IMR-90 (cell line): Measurements from ENCODE around the gene OPCML. TPM values are rescaled to one million over a fixed set of nuclear protein-coding genes. Genes with fewer than 3 reads are reported as not detected.

Source experiments
- ATAC-seq: fragments of 200-7000 bp; cut with Tn5 transposase; 2 replicates; pipeline ENCODE4 v1.9.1; 2020; ENCODE audit warnings: low read depth, mild to moderate bottlenecking, moderate library complexity
- BruUV-seq: library from RNA; stranded (reverse); fragments of 400-500 nt; replicated peaks from 2 replicates; lab custom pipeline; 2021; lab: Mats Ljungman, UMichigan
- CTCF ChIA-PET: fragments of 300-600 bp; formaldehyde crosslinking; extraction: SDS; loops from one replicate; lab custom pipeline; 2021; ENCODE audit warnings: antibody characterized with exemption; lab: Yijun Ruan, JAX
- POLR2A ChIA-PET: fragments of 300-600 bp; sonication (Branson Sonifier 250); formaldehyde crosslinking; loops from one replicate; lab custom pipeline; 2022; ENCODE audit warnings: antibody characterized with exemption; ENCODE audit not compliant: unreplicated experiment; lab: Charles Lee
- DNase-seq: peaks from one replicate; pipeline ENCODE4 v3.0.0; 2013
- H2AFZ ChIP-seq: replicated peaks from 2 replicates; pipeline ENCODE3; 2013; ENCODE audit warnings: low read length, mild to moderate bottlenecking; ENCODE audit not compliant: poor library complexity
- H2AK5ac ChIP-seq: 2 replicates; pipeline ENCODE4 v1.6.1; 2013; ENCODE audit warnings: low read depth, low read length, inconsistent platforms
- H2AK9ac ChIP-seq: replicated peaks from 2 replicates; pipeline ENCODE3; 2013; ENCODE audit warnings: mild to moderate bottlenecking, low read depth, low read length, moderate library complexity; ENCODE audit not compliant: poor library complexity
- H2BK120ac ChIP-seq: 2 replicates; pipeline ENCODE4 v1.6.1; 2013; ENCODE audit warnings: low read depth, low read length, inconsistent platforms
- H2BK15ac ChIP-seq: 3 replicates; pipeline ENCODE4 v1.6.1; 2013; ENCODE audit warnings: low read depth, low read length, inconsistent platforms
- H2BK20ac ChIP-seq: 2 replicates; pipeline ENCODE4 v1.6.1; 2013; ENCODE audit warnings: low read depth, mild to moderate bottlenecking, inconsistent platforms, low read length, moderate library complexity
- H2BK5ac ChIP-seq: 2 replicates; pipeline ENCODE4 v1.6.1; 2013; ENCODE audit warnings: mild to moderate bottlenecking, low read depth, low read length, inconsistent platforms; ENCODE audit not compliant: poor library complexity, severe bottlenecking
- H3K14ac ChIP-seq: replicated peaks from 2 replicates; pipeline ENCODE4 v1.6.1; 2013; ENCODE audit warnings: low read depth, low read length, inconsistent platforms
- H3K18ac ChIP-seq: 2 replicates; pipeline ENCODE4 v1.6.1; 2013; ENCODE audit warnings: low read depth, low read length, control low read depth
- H3K23ac ChIP-seq: 2 replicates; pipeline ENCODE4 v1.6.1; 2013; ENCODE audit warnings: low read depth, low read length, inconsistent platforms
- H3K27ac ChIP-seq: 2 replicates; pipeline ENCODE4 v1.5.1; 2013; ENCODE audit warnings: mild to moderate bottlenecking, control low read depth, low read length; ENCODE audit not compliant: insufficient read depth
- H3K27me3 ChIP-seq: 2 replicates; pipeline ENCODE4 v1.6.1; 2013; ENCODE audit warnings: low read length; ENCODE audit not compliant: control insufficient read depth, insufficient read depth
- H3K36me3 ChIP-seq: 2 replicates; pipeline ENCODE4 v1.6.1; 2013; ENCODE audit warnings: low read length, mixed read lengths; ENCODE audit not compliant: control insufficient read depth, insufficient read depth
- H3K4ac ChIP-seq: 2 replicates; pipeline ENCODE4 v1.6.1; 2013; ENCODE audit warnings: low read depth, low read length, inconsistent platforms
- H3K4me1 ChIP-seq: 2 replicates; pipeline ENCODE4 v1.6.1; 2013; ENCODE audit warnings: low read length, mixed read lengths; ENCODE audit not compliant: control insufficient read depth, insufficient read depth
- H3K4me2 ChIP-seq: 2 replicates; pipeline ENCODE4 v1.6.1; 2013; ENCODE audit warnings: low read depth, mild to moderate bottlenecking, control low read depth, low read length, moderate library complexity
- H3K4me3 ChIP-seq: 2 replicates; pipeline ENCODE4 v1.5.1; 2013; ENCODE audit warnings: low read depth, mild to moderate bottlenecking, control low read depth, low read length, moderate library complexity; ENCODE audit not compliant: insufficient read depth
- H3K56ac ChIP-seq: 2 replicates; pipeline ENCODE4 v1.6.1; 2013; ENCODE audit warnings: low read length, inconsistent platforms; ENCODE audit not compliant: insufficient read depth; ENCODE audit errors: extremely low read depth
- H3K79me1 ChIP-seq, 2 experiments: 2 replicates each; pipeline ENCODE4 v1.6.1; 2013; ENCODE audit warnings: low read length in 2 of 2, inconsistent platforms in 1 of 2, low read depth in 1 of 2
- H3K9ac ChIP-seq: 2 replicates; pipeline ENCODE4 v1.6.1; 2013; ENCODE audit warnings: low read depth, low read length, control low read depth
- H3K9me1 ChIP-seq: 2 replicates; pipeline ENCODE4 v1.6.1; 2013; ENCODE audit warnings: low read length, inconsistent platforms; ENCODE audit not compliant: insufficient read depth
- H3K9me3 ChIP-seq: 2 replicates; pipeline ENCODE4 v1.6.1; 2013; ENCODE audit warnings: low read length; ENCODE audit not compliant: control insufficient read depth, insufficient read depth
- H4K20me1 ChIP-seq: 2 replicates; pipeline ENCODE4 v1.6.1; 2013; ENCODE audit warnings: low read length, inconsistent platforms; ENCODE audit not compliant: insufficient read depth
- H4K5ac ChIP-seq: 2 replicates; pipeline ENCODE4 v1.6.1; 2013; ENCODE audit warnings: mild to moderate bottlenecking, low read depth, low read length, control low read depth
- H4K8ac ChIP-seq, 2 experiments: 2 replicates each; pipeline ENCODE4 v1.6.1; 2013; ENCODE audit warnings: low read depth in 2 of 2, low read length in 2 of 2, control low read depth in 1 of 2, inconsistent platforms in 1 of 2
- H4K91ac ChIP-seq: 2 replicates; pipeline ENCODE4 v1.6.1; 2013; ENCODE audit warnings: low read depth, low read length, inconsistent platforms; ENCODE audit not compliant: insufficient read depth
- BHLHE40 ChIP-seq: fragments of 150-350 bp; IDR thresholded peaks from 2 replicates; pipeline ENCODE4 v1.6.1; 2016; ENCODE audit warnings: mild to moderate bottlenecking, low read depth, low read length
- CEBPB ChIP-seq: IDR thresholded peaks from 2 replicates; pipeline ENCODE4 v1.6.1; 2012; ENCODE audit warnings: low read depth, low read length, improper control_type of control experiment
- CHD1 ChIP-seq: IDR thresholded peaks from 2 replicates; pipeline ENCODE4 v1.6.1; 2012; ENCODE audit warnings: low read depth, low read length, improper control_type of control experiment
- CTCF ChIP-seq: conservative IDR thresholded peaks from 2 replicates; pipeline ENCODE4 v1.5.1; 2012; ENCODE audit warnings: mild to moderate bottlenecking, low read depth, low read length, improper control_type of control experiment
- FOS ChIP-seq: fragments of 150-350 bp; IDR thresholded peaks from 2 replicates; pipeline ENCODE4 v1.6.1; 2016; ENCODE audit warnings: low read depth, low read length
- MAFK ChIP-seq: IDR thresholded peaks from 2 replicates; pipeline ENCODE4 v1.6.1; 2012; ENCODE audit warnings: low read depth, low read length, improper control_type of control experiment
- MAZ ChIP-seq: IDR thresholded peaks from 2 replicates; pipeline ENCODE4 v1.6.1; 2012; ENCODE audit warnings: low read depth, mild to moderate bottlenecking, low read length, improper control_type of control experiment, moderate library complexity, borderline replicate concordance
- MXI1 ChIP-seq: IDR thresholded peaks from 2 replicates; pipeline ENCODE4 v1.6.1; 2012; ENCODE audit warnings: low read depth, mild to moderate bottlenecking, low read length, moderate library complexity, borderline replicate concordance
- NFE2L2 ChIP-seq: fragments of 150-350 bp; IDR thresholded peaks from 2 replicates; pipeline ENCODE4 v1.6.1; 2016; ENCODE audit warnings: low read depth, mild to moderate bottlenecking, low read length
- POLR2A ChIP-seq: IDR thresholded peaks from 2 replicates; pipeline ENCODE4 v1.6.1; 2012; ENCODE audit warnings: mild to moderate bottlenecking, low read depth, low read length
- RAD21 ChIP-seq: IDR thresholded peaks from 2 replicates; pipeline ENCODE4 v1.6.1; 2012; ENCODE audit warnings: low read length, improper control_type of control experiment
- RCOR1 ChIP-seq: IDR thresholded peaks from 2 replicates; pipeline ENCODE4 v1.6.1; 2012; ENCODE audit warnings: mild to moderate bottlenecking, low read length, improper control_type of control experiment; ENCODE audit not compliant: insufficient replicate concordance
- RFX5 ChIP-seq: IDR thresholded peaks from 2 replicates; pipeline ENCODE4 v1.8.0; 2012; ENCODE audit warnings: low read depth, mild to moderate bottlenecking, low read length, moderate library complexity
- SMC3 ChIP-seq: fragments of 150-350 bp; IDR thresholded peaks from 2 replicates; pipeline ENCODE4 v1.6.1; 2016; ENCODE audit warnings: low read depth, mild to moderate bottlenecking, antibody characterized with exemption, low read length, moderate library complexity
- WGBS, 2 experiments: methylation state at CpG; one replicate each; pipeline versions ENCODE4 v1.1.5 to v1.1.7; 2013; ENCODE audit warnings: missing lambda C conversion rate in 2 of 2; ENCODE audit not compliant: insufficient read length in 1 of 2; ENCODE audit errors: extremely low coverage in 2 of 2; 5-methylcytosine and 5-hydroxymethylcytosine counted together
- dilution Hi-C: fragments of 300-500 bp; cut with HindIII; formaldehyde crosslinking; loops from one replicate; pipeline ENCODE4 v1.14.3; 2018; ENCODE audit warnings: low sequenced_read_pairs; ENCODE audit not compliant: unreplicated experiment
- in situ Hi-C: fragments of 300-500 bp; cut with MboI; formaldehyde crosslinking; loops from 3 replicates; pipeline ENCODE4 v1.14.3; 2019; ENCODE audit warnings: low sequenced_read_pairs, inconsistent platforms, mixed read lengths
- intact Hi-C: fragments of 100-400 bp; cut with micrococcal nuclease; formaldehyde crosslinking; loops from 2 replicates; pipeline ENCODE4 v1.10.0; 2022
- polyA plus RNA-seq, 3 experiments: library from polyadenylated mRNA; depleted of rRNA; stranded (reverse); fragments of >200 nt; gene quantifications; 2 replicates each; pipeline ENCODE4 v1.2.3, GENCODE V29; 2012; ENCODE audit warnings: low replicate concordance in 1 of 3
- total RNA-seq: library from RNA; depleted of rRNA; stranded (reverse); fragments of >200 nt; gene quantifications from 2 replicates; pipeline ENCODE4 v1.2.3, GENCODE V29; 2012
- TF ChIP-seq, protein P1 (sequence below): fragments of 150-350 bp; IDR thresholded peaks from 2 replicates; pipeline ENCODE4 v1.6.1; 2017; ENCODE audit warnings: mild to moderate bottlenecking, antibody characterized with exemption, low read length, low read depth
- TF ChIP-seq, protein P2 (sequence below): fragments of 150-350 bp; IDR thresholded peaks from 2 replicates; pipeline ENCODE4 v1.6.1; 2016; ENCODE audit warnings: low read depth, mild to moderate bottlenecking, low read length, moderate library complexity, borderline replicate concordance

OPCML gene
- total and polyA plus RNA-seq, 2 of the 4 experiments (the other 2 are of a cell fraction) = under 0.01 to 2.6 TPM

DNA sequence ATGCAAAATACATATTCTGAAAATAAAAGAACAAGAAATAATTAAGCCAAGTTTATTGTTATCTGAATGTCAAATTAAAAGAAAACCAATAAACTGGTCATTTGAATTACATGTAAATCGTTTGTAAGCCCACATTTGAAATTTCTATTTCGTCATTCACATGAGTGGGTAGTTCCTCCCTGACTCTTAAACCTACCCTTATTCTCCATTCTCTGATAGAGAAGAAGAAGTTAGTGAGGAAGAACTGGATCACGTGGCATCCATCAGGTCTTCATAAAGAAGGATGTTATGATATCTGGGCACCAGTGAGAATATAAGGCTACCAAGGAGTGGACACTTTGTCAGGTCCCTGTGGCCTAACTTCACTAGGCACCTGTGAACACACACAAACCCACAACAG is 328.1 kb downstream of the OPCML start:
- no peak overlapping the region for H4K8ac ChIP-seq
- TF ChIP-seq SMC3 (no peak), CTCF (no peak), FOS (no peak), NFE2L2 (no peak), RAD21 (no peak), MAFK (no peak), CEBPB (no peak), MAZ (no peak), BHLHE40 (no peak), CHD1 (no peak), POLR2A (no peak), RFX5 (no peak), MXI1 (no peak), RCOR1 (no peak)
- TF ChIP-seq, protein P1, sequence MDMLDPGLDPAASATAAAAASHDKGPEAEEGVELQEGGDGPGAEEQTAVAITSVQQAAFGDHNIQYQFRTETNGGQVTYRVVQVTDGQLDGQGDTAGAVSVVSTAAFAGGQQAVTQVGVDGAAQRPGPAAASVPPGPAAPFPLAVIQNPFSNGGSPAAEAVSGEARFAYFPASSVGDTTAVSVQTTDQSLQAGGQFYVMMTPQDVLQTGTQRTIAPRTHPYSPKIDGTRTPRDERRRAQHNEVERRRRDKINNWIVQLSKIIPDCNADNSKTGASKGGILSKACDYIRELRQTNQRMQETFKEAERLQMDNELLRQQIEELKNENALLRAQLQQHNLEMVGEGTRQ = no peak
- TF ChIP-seq, protein P2, sequence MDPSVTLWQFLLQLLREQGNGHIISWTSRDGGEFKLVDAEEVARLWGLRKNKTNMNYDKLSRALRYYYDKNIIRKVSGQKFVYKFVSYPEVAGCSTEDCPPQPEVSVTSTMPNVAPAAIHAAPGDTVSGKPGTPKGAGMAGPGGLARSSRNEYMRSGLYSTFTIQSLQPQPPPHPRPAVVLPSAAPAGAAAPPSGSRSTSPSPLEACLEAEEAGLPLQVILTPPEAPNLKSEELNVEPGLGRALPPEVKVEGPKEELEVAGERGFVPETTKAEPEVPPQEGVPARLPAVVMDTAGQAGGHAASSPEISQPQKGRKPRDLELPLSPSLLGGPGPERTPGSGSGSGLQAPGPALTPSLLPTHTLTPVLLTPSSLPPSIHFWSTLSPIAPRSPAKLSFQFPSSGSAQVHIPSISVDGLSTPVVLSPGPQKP = no peak
- ATAC-seq = no peak

More for the DNA sequence above, 328.1 kb downstream of the OPCML start:
- Histone ChIP-seq H3K4me1 (no peaks in the 10 kb centered on the region), H3K4ac (no peak overlapping the region), H3K4me2 (no peak overlapping the region), H3K4me3 (no peak overlapping the region), H3K56ac (no peak overlapping the region), H3K36me3 (no peaks in the 10 kb centered on the region), H3K27me3 (no peaks in the 10 kb centered on the region), H2BK5ac (no peak overlapping the region), H4K5ac (no peak overlapping the region), H4K91ac (no peak overlapping the region), H2AK9ac (no peak overlapping the region), H2BK20ac (no peak overlapping the region), H4K20me1 (no peaks in the 10 kb centered on the region), H3K23ac (no peak overlapping the region), H2AFZ (no peak overlapping the region), H3K18ac (no peak overlapping the region), H3K27ac (no peak overlapping the region), H2AK5ac (no peak overlapping the region), H3K9ac (no peak overlapping the region), H2BK15ac (no peak overlapping the region), H2BK120ac (no peak overlapping the region), H3K14ac (no peak overlapping the region), H3K9me1 (no peaks in the 10 kb centered on the region), H3K79me1 (no peaks in the 10 kb centered on the region), H3K9me3 (peaks cover 25% of the 10 kb centered on the region)
- dilution Hi-C loops (no loop called here), in situ Hi-C loops (no loop called here), intact Hi-C loops (no loop called here)
- no TSS peak for BruUV-seq
- ChIA-PET POLR2A (no interaction called here), CTCF (no interaction called here)
- no peak for DNase-seq
- no CpG with 5 or more reads among the region's 3 CpGs for WGBS, 2 experiments
